GM12878 (cell line): ENCODE data around the gene MARCHF10. TPM values are rescaled to one million over a fixed set of nuclear protein-coding genes. Genes with fewer than 3 reads are reported as not detected.

Source experiments
- ATAC-seq: fragments of 200-7000 bp; cut with Tn5 transposase; 3 replicates; pipeline ENCODE4 v1.9.1; 2020; ENCODE audit warnings: mild to moderate bottlenecking, moderate library complexity
- BruUV-seq: library from RNA; stranded (reverse); fragments of 400-500 nt; replicated peaks from 2 replicates; lab custom pipeline; 2021; lab: Mats Ljungman, UMichigan
- CTCF ChIA-PET: fragments of 300-600 bp; sonication (Branson Sonifier 250); formaldehyde crosslinking; extraction: SDS; loops from one replicate; lab custom pipeline; 2021; ENCODE audit warnings: inconsistent platforms; lab: Yijun Ruan, JAX
- POLR2A ChIA-PET: fragments of 350-600 bp; formaldehyde crosslinking; extraction: SDS; loops from one replicate; lab custom pipeline; 2021; ENCODE audit warnings: inconsistent platforms; lab: Charles Lee
- RAD21 ChIA-PET: fragments of 300-600 bp; sonication (Branson Sonifier 250); formaldehyde crosslinking; loops from one replicate; lab custom pipeline; 2023; ENCODE audit warnings: antibody characterized with exemption; ENCODE audit not compliant: unreplicated experiment; lab: Charles Lee
- SMC1A ChIA-PET: fragments of 300-600 bp; sonication (Branson Sonifier 250); formaldehyde crosslinking; loops from one replicate; lab custom pipeline; 2023; ENCODE audit not compliant: unreplicated experiment, uncharacterized antibody; lab: Charles Lee
- DNase-seq: peaks from one replicate; pipeline ENCODE4 v3.0.0-alpha.2; 2011; ENCODE audit warnings: low read depth, low spot score
- FAIRE-seq: peaks from 3 replicates; lab custom pipeline; 2011; peaks lifted over from hg19 to GRCh38; lab: Jason Lieb, UNC
- H2AFZ ChIP-seq: 2 replicates; pipeline ENCODE4 v1.6.0; 2011; ENCODE audit warnings: low read depth, low read length, control low read depth; ENCODE audit not compliant: control insufficient read depth
- H3K27ac ChIP-seq: 2 replicates; pipeline ENCODE4 v1.5.1; 2011; ENCODE audit warnings: control low read depth; ENCODE audit not compliant: control insufficient read depth, insufficient read depth
- H3K27me3 ChIP-seq, 2 experiments: replicated peaks in 1 of 2; 2 replicates each; pipeline versions ENCODE4 v1.6.0 to v1.6.1; 2011; ENCODE audit warnings: low read length in 1 of 2; ENCODE audit not compliant: control insufficient read depth in 2 of 2, insufficient read depth in 2 of 2
- H3K36me3 ChIP-seq, 2 experiments: 2 replicates each; pipeline ENCODE4 v1.5.1; 2011; ENCODE audit warnings: low read length in 1 of 2; ENCODE audit not compliant: control insufficient read depth in 2 of 2, insufficient read depth in 2 of 2
- H3K4me1 ChIP-seq: 2 replicates; pipeline ENCODE4 v1.6.1; 2011; ENCODE audit warnings: mild to moderate bottlenecking, low read length, moderate library complexity, mixed read lengths; ENCODE audit not compliant: control insufficient read depth, insufficient read depth
- H3K4me2 ChIP-seq: 2 replicates; pipeline ENCODE4 v1.6.0; 2011; ENCODE audit warnings: control low read depth; ENCODE audit not compliant: control insufficient read depth, insufficient read depth
- H3K4me3 ChIP-seq: fragments of 200-600 bp; sonication (generic); 2 replicates; pipeline ENCODE4 v1.5.1; 2016
- H3K79me2 ChIP-seq: 2 replicates; pipeline ENCODE4 v1.6.0; 2011; ENCODE audit warnings: low read length; ENCODE audit not compliant: control insufficient read depth, insufficient read depth
- H3K9ac ChIP-seq: 2 replicates; pipeline ENCODE4 v1.8.0; 2011; ENCODE audit warnings: low read length, control low read depth, mixed read lengths; ENCODE audit not compliant: control insufficient read depth, insufficient read depth
- H3K9me3 ChIP-seq: replicated peaks from 3 replicates; pipeline ENCODE4 v1.5.1; 2011; ENCODE audit warnings: mild to moderate bottlenecking, low read length; ENCODE audit not compliant: control insufficient read depth, insufficient read depth
- H4K20me1 ChIP-seq: 2 replicates; pipeline ENCODE4 v1.6.0; 2011; ENCODE audit not compliant: control insufficient read depth, insufficient read depth
- BHLHE40 ChIP-seq, 2 experiments: fragments of 450-650 bp in 1 of 2; IDR thresholded peaks; 2 replicates each; pipeline ENCODE4 v1.6.1; 2011 to 2017; ENCODE audit warnings: low read depth in 2 of 2, borderline replicate concordance in 1 of 2, improper control_type of control experiment in 1 of 2, low read length in 1 of 2, mild to moderate bottlenecking in 1 of 2
- FOXM1 ChIP-seq: IDR thresholded peaks from 2 replicates; pipeline ENCODE4 v1.6.1; 2012; ENCODE audit warnings: low read depth, mild to moderate bottlenecking, inconsistent platforms, low read length, moderate library complexity
- KLF5 ChIP-seq: fragments of 450-650 bp; IDR thresholded peaks from 2 replicates; pipeline ENCODE4 v1.6.1; 2014; ENCODE audit warnings: mild to moderate bottlenecking; ENCODE audit not compliant: partially characterized antibody
- MEF2A ChIP-seq: IDR thresholded peaks from 2 replicates; pipeline ENCODE4 v1.6.1; 2011; ENCODE audit warnings: low read depth, mild to moderate bottlenecking, low read length, moderate library complexity; ENCODE audit not compliant: insufficient read depth
- NRF1 ChIP-seq: conservative IDR thresholded peaks from 2 replicates; pipeline ENCODE4 v1.6.1; 2011; ENCODE audit warnings: mild to moderate bottlenecking, low read depth, low read length, improper control_type of control experiment
- PML ChIP-seq: IDR thresholded peaks from 2 replicates; pipeline ENCODE4 v1.6.1; 2012; ENCODE audit warnings: low read length, inconsistent platforms
- POLR2AphosphoS2 ChIP-seq: IDR thresholded peaks from 2 replicates; pipeline ENCODE4 v1.6.1; 2011; ENCODE audit warnings: low read depth, mild to moderate bottlenecking, low read length, improper control_type of control experiment, moderate library complexity
- POLR2AphosphoS5 ChIP-seq: IDR thresholded peaks from 2 replicates; pipeline ENCODE4 v1.6.1; 2011; ENCODE audit warnings: mild to moderate bottlenecking, low read length, inconsistent platforms
- SIX5 ChIP-seq: IDR thresholded peaks from 2 replicates; pipeline ENCODE4 v1.6.1; 2011; ENCODE audit warnings: mild to moderate bottlenecking, low read depth, low read length, moderate library complexity; ENCODE audit not compliant: severe bottlenecking
- SUZ12 ChIP-seq: fragments of 200-600 bp; sonication (generic); IDR thresholded peaks from one replicate; pipeline ENCODE4 v1.6.1; 2018; ENCODE audit warnings: antibody characterized with exemption, mild to moderate bottlenecking; ENCODE audit not compliant: unreplicated experiment
- ZSCAN29 ChIP-seq: fragments of 450-650 bp; IDR thresholded peaks from 2 replicates; pipeline ENCODE4 v1.6.1; 2017; ENCODE audit warnings: mild to moderate bottlenecking, moderate library complexity
- WGBS: methylation state at CpG from one replicate; pipeline ENCODE4 v1.1.6; 2016; ENCODE audit warnings: low lambda C conversion rate; ENCODE audit not compliant: insufficient replicate concordance, insufficient coverage; ENCODE audit errors: missing lambda C conversion rate; 5-methylcytosine and 5-hydroxymethylcytosine counted together
- in situ Hi-C: fragments of 300-500 bp; cut with MboI; formaldehyde crosslinking; loops from 9 replicates; pipeline ENCODE4 v1.14.3; 2018; ENCODE audit warnings: mixed read lengths
- intact Hi-C: fragments of 100-400 bp; cut with micrococcal nuclease; formaldehyde crosslinking; loops from one replicate; pipeline ENCODE4 v1.14.2; 2022; ENCODE audit not compliant: unreplicated experiment
- polyA plus RNA-seq, 11 experiments: library from polyadenylated mRNA; depleted of rRNA in 4 of 11; unstranded in 6 of 11; stranded (reverse) in 5 of 11; fragments of >200 nt; fragmentation: Nextera tagmentation in 4 of 11; fragmentation: Illumina TruSeq in 1 of 11; extraction: Ambion mirVana in 4 of 11; extraction: Trizol in 1 of 11; gene quantifications; 1 replicate in 1 of 11; 2 replicates in 10 of 11; pipeline versions ENCODE4 v1.2.1 to v1.2.3, GENCODE V29; 2011 to 2016; ENCODE audit warnings: inconsistent platforms in 2 of 11, missing spikeins in 2 of 11, low read depth in 1 of 11
- total RNA-seq, 4 experiments: library from RNA; depleted of rRNA in 3 of 4; stranded (reverse); fragments of >200 nt in 3 of 4; fragmentation: Illumina TruSeq in 1 of 4; extraction: Trizol in 1 of 4; gene quantifications; 2 replicates each; pipeline versions ENCODE4 v1.2.1 to v1.2.3, GENCODE V29; 2013 to 2021
- TF ChIP-seq, protein P1 (sequence below): fragments of 150-350 bp; IDR thresholded peaks from 2 replicates; pipeline ENCODE4 v1.6.1; 2016; ENCODE audit warnings: low read depth, low read length
- TF ChIP-seq, protein P2 (sequence below): IDR thresholded peaks from 2 replicates; pipeline ENCODE4 v1.6.1; 2012; ENCODE audit warnings: low read depth, low read length, improper control_type of control experiment
- TF ChIP-seq, protein P3 (sequence below): IDR thresholded peaks from 2 replicates; pipeline ENCODE4 v1.6.1; 2012; ENCODE audit warnings: mild to moderate bottlenecking, low read depth, low read length

The MARCHF10 gene
- total and polyA plus RNA-seq, 10 of the 15 experiments (the other 5 are each of a cell fraction or from before 2014, with no cell fraction given), result 0.11 to 0.24 TPM; not detected in 8

DNA sequence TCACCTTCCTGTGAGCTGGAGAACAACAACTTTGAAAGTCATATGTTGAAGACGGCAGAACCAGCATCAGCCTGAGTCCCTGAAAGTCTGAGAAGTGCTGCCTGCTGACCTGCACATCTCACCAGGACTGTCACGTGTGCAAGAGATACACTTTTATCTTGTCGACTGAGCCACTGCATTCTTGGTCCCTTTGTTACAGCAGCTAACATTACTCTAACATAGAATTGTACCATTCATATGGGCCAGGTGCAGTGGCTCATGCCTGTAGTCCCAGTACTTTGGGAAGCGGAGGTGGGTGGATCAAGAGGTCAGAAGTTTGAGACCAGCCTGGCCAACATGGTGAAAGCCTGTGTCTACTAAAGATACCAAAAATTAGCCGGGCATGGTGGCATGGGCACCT, 40.1 kb downstream of the MARCHF10 start (continued):
- no peak for TF ChIP-seq BHLHE40 (IDR thresholded peaks at IDR 0.05; ENCODE audit: borderline replicate concordance in 1 of 2, low read depth in 2 of 2, low read length in 1 of 2)

DNA sequence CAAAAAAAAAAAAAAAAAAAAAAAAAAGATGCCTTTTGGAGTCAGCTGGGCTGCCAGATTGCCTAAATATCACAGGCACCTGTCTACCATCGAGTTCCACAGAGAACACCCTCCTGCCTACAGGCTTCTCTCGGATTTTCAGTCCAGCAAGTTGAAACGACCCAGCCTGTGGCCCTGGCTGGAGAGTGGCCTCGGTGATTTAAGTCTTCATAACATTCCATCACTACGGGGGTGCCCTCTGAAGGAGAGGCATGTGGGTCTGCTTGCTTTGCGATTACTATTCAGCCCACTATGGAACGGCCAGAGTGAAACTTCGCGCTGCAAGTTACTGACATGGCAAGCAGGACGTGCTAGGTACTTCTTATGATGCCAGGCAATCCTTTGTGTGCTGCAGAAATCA, 42.8 kb downstream of the MARCHF10 start:
- no peak overlapping the region for H3K9ac ChIP-seq
- 51% methylated on average over 10 of the region's 10 CpGs for WGBS
- peaks cover 0 to 1% of the 10 kb centered on the region in 2 experiments; a peak in 1 of 4 replicates for H3K27me3 ChIP-seq
- no peak for DNase-seq
- ChIA-PET SMC1A (no interaction called here), RAD21 (no interaction called here), CTCF (no interaction called here), POLR2A (no interaction called here)
- no peaks in the 10 kb centered on the region for H3K4me1 ChIP-seq
- no peak overlapping the region for H2AFZ ChIP-seq
- H3K79me2 ChIP-seq, result no peaks in the 10 kb centered on the region
- H3K27ac ChIP-seq, result no peak overlapping the region
- H3K36me3 ChIP-seq, result no peaks in the 10 kb centered on the region
- intact Hi-C loops, result no loop called here
- H3K4me3 ChIP-seq, result no peak overlapping the region
- in situ Hi-C loops, result no loop called here
- BruUV-seq, result no TSS peak
- no peak for ATAC-seq
- H3K4me2 ChIP-seq, result no peak overlapping the region
- no peak for FAIRE-seq
- no peak for TF ChIP-seq KLF5
- TF ChIP-seq, protein P1, sequence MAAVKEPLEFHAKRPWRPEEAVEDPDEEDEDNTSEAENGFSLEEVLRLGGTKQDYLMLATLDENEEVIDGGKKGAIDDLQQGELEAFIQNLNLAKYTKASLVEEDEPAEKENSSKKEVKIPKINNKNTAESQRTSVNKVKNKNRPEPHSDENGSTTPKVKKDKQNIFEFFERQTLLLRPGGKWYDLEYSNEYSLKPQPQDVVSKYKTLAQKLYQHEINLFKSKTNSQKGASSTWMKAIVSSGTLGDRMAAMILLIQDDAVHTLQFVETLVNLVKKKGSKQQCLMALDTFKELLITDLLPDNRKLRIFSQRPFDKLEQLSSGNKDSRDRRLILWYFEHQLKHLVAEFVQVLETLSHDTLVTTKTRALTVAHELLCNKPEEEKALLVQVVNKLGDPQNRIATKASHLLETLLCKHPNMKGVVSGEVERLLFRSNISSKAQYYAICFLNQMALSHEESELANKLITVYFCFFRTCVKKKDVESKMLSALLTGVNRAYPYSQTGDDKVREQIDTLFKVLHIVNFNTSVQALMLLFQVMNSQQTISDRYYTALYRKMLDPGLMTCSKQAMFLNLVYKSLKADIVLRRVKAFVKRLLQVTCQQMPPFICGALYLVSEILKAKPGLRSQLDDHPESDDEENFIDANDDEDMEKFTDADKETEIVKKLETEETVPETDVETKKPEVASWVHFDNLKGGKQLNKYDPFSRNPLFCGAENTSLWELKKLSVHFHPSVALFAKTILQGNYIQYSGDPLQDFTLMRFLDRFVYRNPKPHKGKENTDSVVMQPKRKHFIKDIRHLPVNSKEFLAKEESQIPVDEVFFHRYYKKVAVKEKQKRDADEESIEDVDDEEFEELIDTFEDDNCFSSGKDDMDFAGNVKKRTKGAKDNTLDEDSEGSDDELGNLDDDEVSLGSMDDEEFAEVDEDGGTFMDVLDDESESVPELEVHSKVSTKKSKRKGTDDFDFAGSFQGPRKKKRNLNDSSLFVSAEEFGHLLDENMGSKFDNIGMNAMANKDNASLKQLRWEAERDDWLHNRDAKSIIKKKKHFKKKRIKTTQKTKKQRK, result no peak
- no peak for TF ChIP-seq PML
- no peak for TF ChIP-seq MEF2A
- no peak for TF ChIP-seq SIX5
- TF ChIP-seq NRF1, result no peak
- no peak for TF ChIP-seq POLR2AphosphoS2
- TF ChIP-seq, protein P2, sequence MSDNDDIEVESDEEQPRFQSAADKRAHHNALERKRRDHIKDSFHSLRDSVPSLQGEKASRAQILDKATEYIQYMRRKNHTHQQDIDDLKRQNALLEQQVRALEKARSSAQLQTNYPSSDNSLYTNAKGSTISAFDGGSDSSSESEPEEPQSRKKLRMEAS, result no peak
- TF ChIP-seq FOXM1, result no peak
- TF ChIP-seq POLR2AphosphoS5, result no peak
- no peak for TF ChIP-seq ZSCAN29
- TF ChIP-seq, protein P3, sequence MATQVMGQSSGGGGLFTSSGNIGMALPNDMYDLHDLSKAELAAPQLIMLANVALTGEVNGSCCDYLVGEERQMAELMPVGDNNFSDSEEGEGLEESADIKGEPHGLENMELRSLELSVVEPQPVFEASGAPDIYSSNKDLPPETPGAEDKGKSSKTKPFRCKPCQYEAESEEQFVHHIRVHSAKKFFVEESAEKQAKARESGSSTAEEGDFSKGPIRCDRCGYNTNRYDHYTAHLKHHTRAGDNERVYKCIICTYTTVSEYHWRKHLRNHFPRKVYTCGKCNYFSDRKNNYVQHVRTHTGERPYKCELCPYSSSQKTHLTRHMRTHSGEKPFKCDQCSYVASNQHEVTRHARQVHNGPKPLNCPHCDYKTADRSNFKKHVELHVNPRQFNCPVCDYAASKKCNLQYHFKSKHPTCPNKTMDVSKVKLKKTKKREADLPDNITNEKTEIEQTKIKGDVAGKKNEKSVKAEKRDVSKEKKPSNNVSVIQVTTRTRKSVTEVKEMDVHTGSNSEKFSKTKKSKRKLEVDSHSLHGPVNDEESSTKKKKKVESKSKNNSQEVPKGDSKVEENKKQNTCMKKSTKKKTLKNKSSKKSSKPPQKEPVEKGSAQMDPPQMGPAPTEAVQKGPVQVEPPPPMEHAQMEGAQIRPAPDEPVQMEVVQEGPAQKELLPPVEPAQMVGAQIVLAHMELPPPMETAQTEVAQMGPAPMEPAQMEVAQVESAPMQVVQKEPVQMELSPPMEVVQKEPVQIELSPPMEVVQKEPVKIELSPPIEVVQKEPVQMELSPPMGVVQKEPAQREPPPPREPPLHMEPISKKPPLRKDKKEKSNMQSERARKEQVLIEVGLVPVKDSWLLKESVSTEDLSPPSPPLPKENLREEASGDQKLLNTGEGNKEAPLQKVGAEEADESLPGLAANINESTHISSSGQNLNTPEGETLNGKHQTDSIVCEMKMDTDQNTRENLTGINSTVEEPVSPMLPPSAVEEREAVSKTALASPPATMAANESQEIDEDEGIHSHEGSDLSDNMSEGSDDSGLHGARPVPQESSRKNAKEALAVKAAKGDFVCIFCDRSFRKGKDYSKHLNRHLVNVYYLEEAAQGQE, result no peak
- TF ChIP-seq SUZ12, result no peak
- H3K9me3 ChIP-seq, result no peaks in the 10 kb centered on the region
- H4K20me1 ChIP-seq, result no peaks in the 10 kb centered on the region
